HEK293 (cell line): ENCODE data around the gene RGS13.

ENCODE experiments used
- CTCF ChIA-PET: fragments of 350-600 bp; formaldehyde crosslinking; extraction: SDS; loops from one replicate; lab custom pipeline; 2021; ENCODE audit warnings: antibody characterized with exemption; lab: Yijun Ruan, JAX
- POLR2A ChIA-PET: fragments of 300-600 bp; formaldehyde crosslinking; extraction: SDS; loops from one replicate; lab custom pipeline; 2020; ENCODE audit warnings: antibody characterized with exemption, inconsistent platforms; lab: Yijun Ruan, JAX
- H3K27ac ChIP-seq: fragments of 200-500 bp; sonication (Bioruptor generic); 2 replicates; pipeline ENCODE4 v1.5.1; 2014; ENCODE audit warnings: low read depth, low read length, control low read depth, inconsistent platforms; ENCODE audit errors: extremely low read depth
- H3K36me3 ChIP-seq, 2 experiments: fragments of 200-500 bp in 1 of 2; sonication (Bioruptor generic) in 1 of 2; 1 replicate in 1 of 2; 2 replicates in 1 of 2; pipeline ENCODE4 v1.5.1; 2014 to 2017; ENCODE audit warnings: inconsistent platforms in 2 of 2, low read length in 2 of 2; ENCODE audit not compliant: control insufficient read depth in 2 of 2, insufficient read depth in 1 of 2
- H3K4me1 ChIP-seq: fragments of 200-500 bp; sonication (Bioruptor generic); 2 replicates; pipeline ENCODE4 v1.5.1; 2014; ENCODE audit warnings: mild to moderate bottlenecking, low read length, inconsistent platforms; ENCODE audit not compliant: control insufficient read depth, insufficient read depth
- H3K4me3 ChIP-seq: 2 replicates; pipeline ENCODE4 v1.5.1; 2011; ENCODE audit warnings: low read depth, mild to moderate bottlenecking, control low read depth, low read length, moderate library complexity
- H3K9me3 ChIP-seq: fragments of 200-500 bp; sonication (Bioruptor generic); 2 replicates; pipeline ENCODE4 v1.5.1; 2014; ENCODE audit warnings: low read depth, low read length, inconsistent platforms; ENCODE audit not compliant: control insufficient read depth, insufficient read depth
- KLF10 ChIP-seq: fragments of 450-650 bp; IDR thresholded peaks from 2 replicates; pipeline ENCODE4 v1.5.1; 2018; ENCODE audit warnings: missing biosample characterization, mild to moderate bottlenecking, missing genetic modification characterization
- PRDM1 ChIP-seq: fragments of 450-650 bp; formaldehyde crosslinking; IDR thresholded peaks from 2 replicates; pipeline ENCODE4; 2016; ENCODE audit warnings: missing biosample characterization, missing genetic modification characterization
- SP3 ChIP-seq: fragments of 450-650 bp; formaldehyde crosslinking; IDR thresholded peaks from 2 replicates; pipeline ENCODE4 v1.5.1; 2016; ENCODE audit warnings: missing biosample characterization, missing genetic modification characterization
- SP7 ChIP-seq: fragments of 450-650 bp; formaldehyde crosslinking; IDR thresholded peaks from 2 replicates; pipeline ENCODE4 v1.5.1; 2016; ENCODE audit warnings: missing biosample characterization, missing genetic modification characterization
- ZBTB20 ChIP-seq: fragments of 450-650 bp; formaldehyde crosslinking; IDR thresholded peaks from 2 replicates; pipeline ENCODE4 v1.5.1; 2016; ENCODE audit warnings: missing biosample characterization, missing genetic modification characterization
- ZNF10 ChIP-seq: fragments of 450-650 bp; formaldehyde crosslinking; IDR thresholded peaks from 2 replicates; pipeline ENCODE4 v1.5.1; 2017; ENCODE audit warnings: missing biosample characterization, missing genetic modification characterization
- ZNF211 ChIP-seq: fragments of 450-650 bp; formaldehyde crosslinking; IDR thresholded peaks from 2 replicates; pipeline ENCODE4 v1.5.1; 2016; ENCODE audit warnings: low read depth, missing biosample characterization, missing genetic modification characterization
- ZNF311 ChIP-seq: fragments of 450-650 bp; formaldehyde crosslinking; IDR thresholded peaks from 2 replicates; pipeline ENCODE4 v1.5.1; 2017; ENCODE audit warnings: missing biosample characterization, missing genetic modification characterization, borderline replicate concordance
- ZNF335 ChIP-seq: fragments of 450-650 bp; formaldehyde crosslinking; conservative IDR thresholded peaks from 2 replicates; pipeline ENCODE4 v1.5.1; 2016; ENCODE audit warnings: missing biosample characterization, missing genetic modification characterization
- ZNF37A ChIP-seq: fragments of 450-650 bp; IDR thresholded peaks from 2 replicates; pipeline ENCODE4 v1.5.1; 2018; ENCODE audit warnings: missing biosample characterization, missing genetic modification characterization
- ZNF394 ChIP-seq: fragments of 450-650 bp; formaldehyde crosslinking; IDR thresholded peaks from 2 replicates; pipeline ENCODE4 v1.5.1; 2016; ENCODE audit warnings: missing biosample characterization, missing genetic modification characterization, mild to moderate bottlenecking, moderate library complexity, borderline replicate concordance
- ZNF561 ChIP-seq: fragments of 450-650 bp; IDR thresholded peaks from 2 replicates; pipeline ENCODE4 v1.5.1; 2018; ENCODE audit warnings: missing biosample characterization, missing genetic modification characterization, borderline replicate concordance
- ZNF571 ChIP-seq: fragments of 450-650 bp; formaldehyde crosslinking; IDR thresholded peaks from 2 replicates; pipeline ENCODE4 v1.5.0; 2017; ENCODE audit warnings: missing biosample characterization, missing genetic modification characterization
- ZNF585B ChIP-seq: fragments of 450-650 bp; formaldehyde crosslinking; IDR thresholded peaks from 2 replicates; pipeline ENCODE4 v1.5.1; 2016; ENCODE audit warnings: missing biosample characterization, missing genetic modification characterization
- ZNF629 ChIP-seq: fragments of 450-650 bp; formaldehyde crosslinking; IDR thresholded peaks from 2 replicates; pipeline ENCODE4 v1.5.1; 2017; ENCODE audit warnings: missing biosample characterization, missing genetic modification characterization
- ZSCAN30 ChIP-seq: fragments of 450-650 bp; IDR thresholded peaks from 2 replicates; pipeline ENCODE4 v1.5.1; 2018; ENCODE audit warnings: missing biosample characterization, mild to moderate bottlenecking, missing genetic modification characterization, moderate library complexity
- TF ChIP-seq, protein P1 (sequence below): fragments of 450-650 bp; formaldehyde crosslinking; IDR thresholded peaks from 2 replicates; pipeline ENCODE4 v1.5.1; 2017; ENCODE audit warnings: missing biosample characterization, mild to moderate bottlenecking, missing genetic modification characterization, moderate library complexity
- TF ChIP-seq, protein P2 (sequence below): fragments of 450-650 bp; formaldehyde crosslinking; conservative IDR thresholded peaks from 2 replicates; pipeline ENCODE4 v1.5.1; 2016; ENCODE audit warnings: low read depth, missing biosample characterization, missing genetic modification characterization
- TF ChIP-seq, protein P3 (sequence below): fragments of 450-650 bp; formaldehyde crosslinking; IDR thresholded peaks from 2 replicates; pipeline ENCODE4 v1.5.1; 2017; ENCODE audit warnings: missing biosample characterization, missing genetic modification characterization
- TF ChIP-seq, protein P4 (sequence below): fragments of 450-650 bp; formaldehyde crosslinking; IDR thresholded peaks from 2 replicates; pipeline ENCODE4 v1.5.1; 2017; ENCODE audit warnings: missing biosample characterization, missing genetic modification characterization
- TF ChIP-seq, protein P5 (sequence below): fragments of 450-650 bp; formaldehyde crosslinking; IDR thresholded peaks from 2 replicates; pipeline ENCODE4; 2016; ENCODE audit warnings: missing biosample characterization, missing genetic modification characterization

Gene RGS13

DNA sequence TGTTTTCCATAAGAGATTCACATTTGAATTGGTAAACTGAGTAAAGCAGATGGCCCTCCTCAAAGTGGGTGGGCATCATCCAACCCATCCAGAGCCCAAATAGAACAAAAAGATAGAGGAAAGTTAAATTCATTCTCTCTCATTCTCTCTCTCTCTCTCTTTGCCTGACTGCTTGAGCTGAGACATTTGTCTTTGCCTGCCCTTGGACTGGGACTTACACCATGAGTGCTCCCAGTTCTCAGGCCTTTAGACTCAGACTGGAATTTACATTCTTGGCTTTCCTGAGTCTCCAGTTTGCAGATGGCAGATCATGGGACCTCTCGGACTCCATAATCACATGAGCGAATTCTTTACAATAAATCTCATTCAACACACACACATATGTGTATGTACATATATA lies 69.6 kb downstream of the RGS13 start:
- POLR2A ChIA-PET: no interaction called here
- TF ChIP-seq ZNF311 (tag by site-specific recombination) (no peak), ZNF561 (no peak), ZSCAN30 (no peak), ZNF335 (tag by site-specific recombination) (no peak), ZNF629 (tag by site-specific recombination) (no peak)
- TF ChIP-seq, protein P1, sequence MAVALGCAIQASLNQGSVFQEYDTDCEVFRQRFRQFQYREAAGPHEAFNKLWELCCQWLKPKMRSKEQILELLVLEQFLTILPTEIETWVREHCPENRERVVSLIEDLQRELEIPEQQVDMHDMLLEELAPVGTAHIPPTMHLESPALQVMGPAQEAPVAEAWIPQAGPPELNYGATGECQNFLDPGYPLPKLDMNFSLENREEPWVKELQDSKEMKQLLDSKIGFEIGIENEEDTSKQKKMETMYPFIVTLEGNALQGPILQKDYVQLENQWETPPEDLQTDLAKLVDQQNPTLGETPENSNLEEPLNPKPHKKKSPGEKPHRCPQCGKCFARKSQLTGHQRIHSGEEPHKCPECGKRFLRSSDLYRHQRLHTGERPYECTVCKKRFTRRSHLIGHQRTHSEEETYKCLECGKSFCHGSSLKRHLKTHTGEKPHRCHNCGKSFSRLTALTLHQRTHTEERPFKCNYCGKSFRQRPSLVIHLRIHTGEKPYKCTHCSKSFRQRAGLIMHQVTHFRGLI (tag by site-specific recombination): no peak
- TF ChIP-seq, all 188 proteins: peak for 0
- no peaks in the 10 kb centered on the region for H3K36me3 ChIP-seq
- no peak overlapping the region for H3K27ac ChIP-seq
- no peaks in the 10 kb centered on the region; the same call in 1 of the 2 replicates for H3K4me1 ChIP-seq
- no peak overlapping the region for H3K4me3 ChIP-seq
- H3K9me3 ChIP-seq: no peaks in the 10 kb centered on the region
- CTCF ChIA-PET: no interaction called here

DNA sequence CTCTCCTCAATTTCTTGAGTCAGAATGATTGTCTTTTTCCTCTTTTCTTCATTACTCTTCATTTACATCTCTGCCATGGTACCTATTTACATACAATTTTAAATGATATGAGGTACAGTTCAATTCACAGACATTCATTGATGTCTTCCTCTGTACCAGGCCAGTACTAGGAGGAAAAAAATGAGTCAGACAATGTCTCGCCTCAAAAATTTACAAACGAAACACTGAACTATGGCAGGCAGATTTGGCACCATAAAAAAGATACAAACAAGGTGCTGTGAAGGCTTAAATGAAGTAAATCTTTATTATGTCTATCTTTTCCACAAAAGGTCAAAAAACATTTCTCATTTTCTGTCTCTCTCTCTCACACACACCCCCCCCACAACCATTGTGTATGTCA lies 71.0 kb downstream of the RGS13 start:
- POLR2A ChIA-PET: no interaction called here
- H3K27ac ChIP-seq: no peak overlapping the region
- no peak overlapping the region for H3K4me3 ChIP-seq
- CTCF ChIA-PET: interaction anchor here (0.6 kb wide), 2 partner anchors 48 to 105 kb away, joined by 3 to 4 read pairs; no protein-coding TSS in a partner anchor
- H3K36me3 ChIP-seq: no peaks in the 10 kb centered on the region
- H3K9me3 ChIP-seq: no peaks in the 10 kb centered on the region
- no peak for TF ChIP-seq ZNF571 (tag by site-specific recombination)
- TF ChIP-seq, protein P2, sequence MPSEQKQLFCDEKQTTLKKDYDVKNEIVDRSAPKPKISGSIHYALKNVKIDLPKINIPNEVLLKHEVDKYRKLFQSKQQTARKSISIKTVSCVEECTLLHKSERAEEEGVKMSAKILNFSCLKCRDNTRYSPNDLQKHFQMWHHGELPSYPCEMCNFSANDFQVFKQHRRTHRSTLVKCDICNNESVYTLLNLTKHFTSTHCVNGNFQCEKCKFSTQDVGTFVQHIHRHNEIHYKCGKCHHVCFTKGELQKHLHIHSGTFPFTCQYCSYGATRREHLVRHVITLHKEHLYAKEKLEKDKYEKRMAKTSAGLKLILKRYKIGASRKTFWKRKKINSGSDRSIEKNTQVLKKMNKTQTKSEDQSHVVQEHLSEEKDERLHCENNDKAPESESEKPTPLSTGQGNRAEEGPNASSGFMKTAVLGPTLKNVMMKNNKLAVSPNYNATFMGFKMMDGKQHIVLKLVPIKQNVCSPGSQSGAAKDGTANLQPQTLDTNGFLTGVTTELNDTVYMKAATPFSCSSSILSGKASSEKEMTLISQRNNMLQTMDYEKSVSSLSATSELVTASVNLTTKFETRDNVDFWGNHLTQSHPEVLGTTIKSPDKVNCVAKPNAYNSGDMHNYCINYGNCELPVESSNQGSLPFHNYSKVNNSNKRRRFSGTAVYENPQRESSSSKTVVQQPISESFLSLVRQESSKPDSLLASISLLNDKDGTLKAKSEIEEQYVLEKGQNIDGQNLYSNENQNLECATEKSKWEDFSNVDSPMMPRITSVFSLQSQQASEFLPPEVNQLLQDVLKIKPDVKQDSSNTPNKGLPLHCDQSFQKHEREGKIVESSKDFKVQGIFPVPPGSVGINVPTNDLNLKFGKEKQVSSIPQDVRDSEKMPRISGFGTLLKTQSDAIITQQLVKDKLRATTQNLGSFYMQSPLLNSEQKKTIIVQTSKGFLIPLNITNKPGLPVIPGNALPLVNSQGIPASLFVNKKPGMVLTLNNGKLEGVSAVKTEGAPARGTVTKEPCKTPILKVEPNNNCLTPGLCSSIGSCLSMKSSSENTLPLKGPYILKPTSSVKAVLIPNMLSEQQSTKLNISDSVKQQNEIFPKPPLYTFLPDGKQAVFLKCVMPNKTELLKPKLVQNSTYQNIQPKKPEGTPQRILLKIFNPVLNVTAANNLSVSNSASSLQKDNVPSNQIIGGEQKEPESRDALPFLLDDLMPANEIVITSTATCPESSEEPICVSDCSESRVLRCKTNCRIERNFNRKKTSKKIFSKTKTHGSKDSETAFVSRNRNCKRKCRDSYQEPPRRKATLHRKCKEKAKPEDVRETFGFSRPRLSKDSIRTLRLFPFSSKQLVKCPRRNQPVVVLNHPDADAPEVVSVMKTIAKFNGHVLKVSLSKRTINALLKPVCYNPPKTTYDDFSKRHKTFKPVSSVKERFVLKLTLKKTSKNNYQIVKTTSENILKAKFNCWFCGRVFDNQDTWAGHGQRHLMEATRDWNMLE (tag by site-specific recombination): no peak
- TF ChIP-seq, protein P3, sequence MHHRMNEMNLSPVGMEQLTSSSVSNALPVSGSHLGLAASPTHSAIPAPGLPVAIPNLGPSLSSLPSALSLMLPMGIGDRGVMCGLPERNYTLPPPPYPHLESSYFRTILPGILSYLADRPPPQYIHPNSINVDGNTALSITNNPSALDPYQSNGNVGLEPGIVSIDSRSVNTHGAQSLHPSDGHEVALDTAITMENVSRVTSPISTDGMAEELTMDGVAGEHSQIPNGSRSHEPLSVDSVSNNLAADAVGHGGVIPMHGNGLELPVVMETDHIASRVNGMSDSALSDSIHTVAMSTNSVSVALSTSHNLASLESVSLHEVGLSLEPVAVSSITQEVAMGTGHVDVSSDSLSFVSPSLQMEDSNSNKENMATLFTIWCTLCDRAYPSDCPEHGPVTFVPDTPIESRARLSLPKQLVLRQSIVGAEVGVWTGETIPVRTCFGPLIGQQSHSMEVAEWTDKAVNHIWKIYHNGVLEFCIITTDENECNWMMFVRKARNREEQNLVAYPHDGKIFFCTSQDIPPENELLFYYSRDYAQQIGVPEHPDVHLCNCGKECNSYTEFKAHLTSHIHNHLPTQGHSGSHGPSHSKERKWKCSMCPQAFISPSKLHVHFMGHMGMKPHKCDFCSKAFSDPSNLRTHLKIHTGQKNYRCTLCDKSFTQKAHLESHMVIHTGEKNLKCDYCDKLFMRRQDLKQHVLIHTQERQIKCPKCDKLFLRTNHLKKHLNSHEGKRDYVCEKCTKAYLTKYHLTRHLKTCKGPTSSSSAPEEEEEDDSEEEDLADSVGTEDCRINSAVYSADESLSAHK (tag by site-specific recombination): no peak
- TF ChIP-seq SP3: no peak
- TF ChIP-seq ZNF211: no peak
- TF ChIP-seq, protein P4, sequence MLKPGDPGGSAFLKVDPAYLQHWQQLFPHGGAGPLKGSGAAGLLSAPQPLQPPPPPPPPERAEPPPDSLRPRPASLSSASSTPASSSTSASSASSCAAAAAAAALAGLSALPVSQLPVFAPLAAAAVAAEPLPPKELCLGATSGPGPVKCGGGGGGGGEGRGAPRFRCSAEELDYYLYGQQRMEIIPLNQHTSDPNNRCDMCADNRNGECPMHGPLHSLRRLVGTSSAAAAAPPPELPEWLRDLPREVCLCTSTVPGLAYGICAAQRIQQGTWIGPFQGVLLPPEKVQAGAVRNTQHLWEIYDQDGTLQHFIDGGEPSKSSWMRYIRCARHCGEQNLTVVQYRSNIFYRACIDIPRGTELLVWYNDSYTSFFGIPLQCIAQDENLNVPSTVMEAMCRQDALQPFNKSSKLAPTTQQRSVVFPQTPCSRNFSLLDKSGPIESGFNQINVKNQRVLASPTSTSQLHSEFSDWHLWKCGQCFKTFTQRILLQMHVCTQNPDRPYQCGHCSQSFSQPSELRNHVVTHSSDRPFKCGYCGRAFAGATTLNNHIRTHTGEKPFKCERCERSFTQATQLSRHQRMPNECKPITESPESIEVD (tag by site-specific recombination): no peak
- TF ChIP-seq ZNF37A: no peak
- no peak for TF ChIP-seq KLF10
- no peak for TF ChIP-seq ZNF585B (tag by site-specific recombination)
- TF ChIP-seq SP7 (tag by site-specific recombination): no peak
- TF ChIP-seq ZNF394 (tag by site-specific recombination): no peak
- no peak for TF ChIP-seq PRDM1 (tag by site-specific recombination)
- TF ChIP-seq, protein P5, sequence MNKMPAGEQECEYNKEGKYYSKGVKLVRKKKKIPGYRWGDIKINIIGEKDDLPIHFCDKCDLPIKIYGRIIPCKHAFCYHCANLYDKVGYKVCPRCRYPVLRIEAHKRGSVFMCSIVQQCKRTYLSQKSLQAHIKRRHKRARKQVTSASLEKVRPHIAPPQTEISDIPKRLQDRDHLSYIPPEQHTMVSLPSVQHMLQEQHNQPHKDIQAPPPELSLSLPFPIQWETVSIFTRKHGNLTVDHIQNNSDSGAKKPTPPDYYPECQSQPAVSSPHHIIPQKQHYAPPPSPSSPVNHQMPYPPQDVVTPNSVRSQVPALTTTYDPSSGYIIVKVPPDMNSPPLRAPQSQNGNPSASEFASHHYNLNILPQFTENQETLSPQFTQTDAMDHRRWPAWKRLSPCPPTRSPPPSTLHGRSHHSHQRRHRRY (tag by site-specific recombination): no peak
- TF ChIP-seq ZNF10 (tag by site-specific recombination): no peak
- TF ChIP-seq ZBTB20 (tag by site-specific recombination): no peak
- no peaks in the 10 kb centered on the region; the same call in 1 of the 2 replicates for H3K4me1 ChIP-seq
